22Rv1 (cell line): ENCODE measurements around the gene C14orf119.

Source experiments
- H3K27ac ChIP-seq: fragments of 450-650 bp; 2 replicates; pipeline ENCODE4 v1.5.1; 2017
- ZFX ChIP-seq: fragments of 450-650 bp; IDR thresholded peaks from 2 replicates; pipeline ENCODE4 v1.6.1; 2017; ENCODE audit warnings: antibody characterized with exemption, borderline replicate concordance
- TF ChIP-seq, protein P1 (sequence below): fragments of 450-650 bp; IDR thresholded peaks from 2 replicates; pipeline ENCODE4 v1.5.1; 2017; ENCODE audit warnings: mild to moderate bottlenecking

C14orf119 gene

DNA sequence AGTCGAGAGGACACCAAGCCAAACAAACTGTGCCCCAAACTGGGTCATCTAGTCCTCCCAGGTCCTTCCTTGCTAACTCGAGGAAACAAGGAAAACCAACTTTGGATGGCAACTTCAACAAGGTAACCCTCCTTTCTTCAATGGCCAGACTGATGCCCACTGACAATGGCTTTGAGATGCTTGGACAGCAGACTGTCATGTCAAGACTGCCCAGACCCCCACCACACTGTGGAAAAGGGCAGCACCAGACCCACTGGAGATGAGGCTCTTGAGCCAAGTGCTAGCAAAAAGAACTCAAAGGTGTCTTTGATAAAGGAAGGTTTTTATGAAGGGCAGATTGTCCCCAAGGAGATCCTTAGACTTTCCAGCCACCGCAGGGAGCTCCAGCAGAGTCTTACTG lies 28.9 kb upstream of the C14orf119 start:
- TF ChIP-seq, protein P1, sequence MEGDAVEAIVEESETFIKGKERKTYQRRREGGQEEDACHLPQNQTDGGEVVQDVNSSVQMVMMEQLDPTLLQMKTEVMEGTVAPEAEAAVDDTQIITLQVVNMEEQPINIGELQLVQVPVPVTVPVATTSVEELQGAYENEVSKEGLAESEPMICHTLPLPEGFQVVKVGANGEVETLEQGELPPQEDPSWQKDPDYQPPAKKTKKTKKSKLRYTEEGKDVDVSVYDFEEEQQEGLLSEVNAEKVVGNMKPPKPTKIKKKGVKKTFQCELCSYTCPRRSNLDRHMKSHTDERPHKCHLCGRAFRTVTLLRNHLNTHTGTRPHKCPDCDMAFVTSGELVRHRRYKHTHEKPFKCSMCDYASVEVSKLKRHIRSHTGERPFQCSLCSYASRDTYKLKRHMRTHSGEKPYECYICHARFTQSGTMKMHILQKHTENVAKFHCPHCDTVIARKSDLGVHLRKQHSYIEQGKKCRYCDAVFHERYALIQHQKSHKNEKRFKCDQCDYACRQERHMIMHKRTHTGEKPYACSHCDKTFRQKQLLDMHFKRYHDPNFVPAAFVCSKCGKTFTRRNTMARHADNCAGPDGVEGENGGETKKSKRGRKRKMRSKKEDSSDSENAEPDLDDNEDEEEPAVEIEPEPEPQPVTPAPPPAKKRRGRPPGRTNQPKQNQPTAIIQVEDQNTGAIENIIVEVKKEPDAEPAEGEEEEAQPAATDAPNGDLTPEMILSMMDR, result no peak
- no peak for TF ChIP-seq ZFX
- H3K27ac ChIP-seq, result no peak overlapping the region

DNA sequence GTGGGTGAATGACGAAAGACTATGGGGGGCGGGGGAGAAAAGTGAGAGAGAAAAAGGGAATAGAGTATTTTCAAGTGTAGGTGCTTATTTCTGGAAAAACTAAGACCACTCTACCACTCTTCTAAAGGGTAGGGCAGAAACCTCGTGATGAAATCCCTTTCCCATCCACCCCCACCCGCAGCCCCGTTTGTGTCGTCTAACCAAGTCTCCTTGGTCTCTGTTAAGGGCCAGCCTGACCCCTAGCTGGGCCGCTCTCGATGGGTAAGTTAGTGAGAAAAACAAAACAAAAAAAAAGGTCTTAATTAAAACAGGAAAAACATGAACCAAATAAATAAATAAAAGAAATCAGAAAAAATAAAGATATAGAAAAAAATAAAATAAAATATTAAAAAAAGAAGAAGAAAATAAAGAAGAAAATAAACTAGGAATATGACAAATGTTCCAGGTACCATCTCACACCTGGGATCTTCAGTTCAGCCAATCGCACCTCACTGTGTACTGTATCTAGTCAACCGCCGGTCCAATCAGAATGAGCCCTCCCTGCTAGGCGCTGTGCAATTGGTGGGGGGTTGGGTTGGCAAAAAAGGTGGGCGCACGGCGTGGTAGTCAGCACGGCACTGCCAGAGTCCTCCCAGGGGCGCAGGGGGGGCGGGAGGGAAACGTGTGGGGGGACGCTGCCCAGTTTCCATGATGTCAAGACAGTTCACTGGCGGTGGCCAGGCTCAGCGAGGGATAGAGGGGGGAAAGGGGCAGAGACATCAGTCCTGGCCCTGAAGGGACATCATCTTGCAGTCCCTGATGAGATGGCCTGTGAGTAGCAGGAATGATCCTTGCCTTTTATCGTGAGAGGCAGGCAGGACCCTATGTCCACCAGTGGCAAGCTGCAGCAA lies 28.2 kb upstream of the C14orf119 start:
- TF ChIP-seq, protein P1, result no peak
- TF ChIP-seq ZFX, result no peak
- H3K27ac ChIP-seq, result no peak overlapping the region

DNA sequence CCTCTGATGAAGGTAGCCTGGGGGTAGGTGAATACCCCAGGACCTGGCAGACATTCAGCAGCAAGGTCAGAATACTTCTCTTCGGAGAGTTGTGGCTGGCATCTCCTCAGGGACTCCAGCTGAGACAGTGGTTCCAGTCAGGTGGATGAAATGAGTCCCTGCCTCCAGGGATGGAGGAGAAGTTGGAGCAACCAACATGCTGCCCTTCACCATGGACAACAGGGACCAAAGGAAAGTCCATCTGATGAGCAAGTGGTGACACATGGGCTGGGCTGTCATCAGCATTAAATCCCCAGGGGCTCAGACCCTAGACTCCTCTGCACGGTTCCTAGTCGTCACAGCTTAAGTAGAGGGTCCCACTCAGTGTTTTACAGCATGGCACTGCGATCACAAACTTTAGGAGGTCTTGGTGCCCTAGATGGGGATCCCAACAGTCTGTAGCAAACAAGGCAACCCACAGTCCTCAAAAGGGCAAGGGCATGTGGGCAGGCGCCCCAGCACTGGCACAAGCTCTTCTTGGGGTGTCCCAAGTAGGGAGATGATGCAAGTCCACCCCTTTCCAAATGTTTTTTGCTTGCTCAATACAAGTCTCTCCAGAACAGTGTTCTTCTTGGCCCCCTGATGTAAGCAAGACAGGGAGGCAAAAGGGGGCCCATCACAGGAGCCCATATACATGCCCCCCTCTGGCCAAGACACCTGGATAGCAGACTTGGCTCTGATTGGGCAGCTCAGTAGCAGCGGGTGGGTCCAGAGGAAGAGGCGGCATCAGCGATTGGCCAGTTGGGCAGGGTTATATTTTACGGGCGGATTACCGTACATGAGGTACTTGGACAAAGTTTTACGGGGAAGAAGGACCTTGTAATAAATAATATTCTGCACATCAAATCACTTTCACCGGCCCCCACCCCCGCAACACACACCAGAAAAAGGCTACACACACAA lies 27.2 kb upstream of the C14orf119 start:
- TF ChIP-seq ZFX, result no peak
- TF ChIP-seq, protein P1, result no peak
- H3K27ac ChIP-seq, result peak overlapping the region; percentile 93

DNA sequence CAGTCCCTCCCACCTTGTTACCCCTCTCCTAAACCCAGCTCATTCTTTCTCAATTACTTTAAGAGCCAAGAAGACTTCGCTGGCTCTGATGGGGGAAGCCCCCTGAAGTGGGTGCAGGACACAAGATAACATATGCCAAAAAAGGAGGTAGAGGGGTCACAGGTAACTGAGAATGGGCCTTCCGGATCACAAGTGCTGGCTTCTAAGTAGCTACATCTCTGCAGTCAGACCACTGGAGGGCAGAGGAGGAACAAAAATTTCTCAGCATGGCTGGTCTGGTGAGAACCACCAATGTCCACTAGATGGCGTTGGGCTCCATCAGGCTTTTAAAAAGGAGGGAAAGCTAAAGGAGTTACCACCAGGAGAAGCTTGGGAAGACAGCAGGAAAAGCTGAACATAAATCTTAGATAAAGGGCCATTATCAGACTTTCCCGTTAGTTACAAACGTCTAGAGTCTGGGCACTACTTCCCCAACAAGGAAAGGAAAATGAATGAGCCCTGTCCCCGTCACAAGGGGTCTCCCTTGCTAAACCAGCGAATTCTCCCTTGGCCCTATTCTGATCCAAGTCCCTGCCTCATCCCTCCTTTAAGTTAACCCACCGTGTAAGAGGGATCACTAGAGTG lies 26.4 kb upstream of the C14orf119 start:
- peak overlapping the region; percentile 93 for H3K27ac ChIP-seq
- TF ChIP-seq, protein P1, result peak; percentile 99
- TF ChIP-seq ZFX, result no peak

DNA sequence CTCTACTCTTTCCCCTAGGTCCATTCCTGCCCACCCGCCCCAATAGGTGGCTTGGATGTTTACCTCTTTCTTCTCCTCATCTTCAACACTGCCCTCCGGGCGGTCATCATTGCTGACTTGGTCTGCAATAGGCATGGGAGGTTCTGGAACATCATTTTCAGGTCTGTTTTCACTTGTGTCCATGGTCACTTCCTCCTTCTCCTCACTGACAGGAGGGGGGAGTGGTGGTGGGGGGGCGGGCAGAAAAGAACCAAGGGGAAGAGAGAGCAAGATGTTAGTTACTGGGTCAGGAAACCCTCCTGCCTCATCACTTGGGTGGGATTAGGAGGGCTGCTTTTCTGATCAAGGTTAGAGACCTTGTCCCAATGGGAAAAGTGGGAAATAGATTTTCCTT lies 25.9 kb upstream of the C14orf119 start:
- H3K27ac ChIP-seq, result peak overlapping the region; percentile 93

DNA sequence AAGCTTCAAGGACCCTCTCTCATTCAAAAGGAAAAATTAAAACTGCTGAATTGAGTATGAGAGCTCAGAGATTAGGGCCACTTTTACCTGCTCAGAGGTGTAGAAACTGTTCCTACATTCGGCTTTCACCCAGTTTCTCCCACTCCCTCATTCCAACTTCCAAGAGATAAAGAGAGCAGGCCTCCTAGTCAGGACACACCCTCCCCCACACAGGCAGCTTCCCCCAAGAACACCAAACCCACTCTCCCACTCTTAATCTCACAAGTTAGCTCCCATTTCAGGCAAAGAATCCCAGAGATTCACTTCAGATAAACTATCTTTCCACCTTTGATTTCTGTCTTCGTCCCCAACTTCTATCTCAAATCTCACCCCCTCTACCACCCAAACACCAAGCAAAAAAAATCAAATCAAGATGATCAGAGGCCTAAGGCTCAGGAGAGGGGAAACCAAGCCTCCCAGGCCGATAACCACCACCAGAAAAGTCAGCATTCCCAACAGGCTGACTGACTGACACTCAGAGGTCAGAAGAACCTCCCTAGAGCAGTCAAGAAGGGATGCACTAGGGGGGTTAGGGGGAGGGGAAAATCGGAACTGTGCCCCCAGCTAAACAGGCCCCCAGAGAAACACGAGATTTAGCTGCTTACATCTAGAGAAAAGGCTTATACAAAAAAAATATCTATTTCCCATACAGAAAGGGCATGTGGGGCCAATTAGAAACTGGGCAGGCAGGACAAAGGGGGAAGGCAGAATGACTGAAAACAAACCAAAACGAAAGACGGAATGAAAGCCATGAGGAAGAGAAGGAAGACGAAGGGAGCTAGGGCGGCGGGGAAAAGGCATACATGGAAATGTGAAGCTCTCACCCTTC lies 24.8 kb upstream of the C14orf119 start:
- TF ChIP-seq, protein P1, result no peak
- no peak for TF ChIP-seq ZFX
- H3K27ac ChIP-seq, result peak overlapping the region; percentile 93

More for the DNA sequence above, 25.9 kb upstream of the C14orf119 start:
- TF ChIP-seq, protein P1, result no peak
- TF ChIP-seq ZFX, result no peak
